IMR-90 (cell line): ENCODE data around the gene UCK2. TPM values are rescaled to one million over a fixed set of nuclear protein-coding genes. Genes with fewer than 3 reads are reported as not detected.
A peak's percentile ranks its signal among the peaks of the same experiment; 100 is the strongest.

Source experiments
- ATAC-seq: fragments of 200-7000 bp; cut with Tn5 transposase; 2 replicates; pipeline ENCODE4 v1.9.1; 2020; ENCODE audit warnings: low read depth, mild to moderate bottlenecking, moderate library complexity
- BruUV-seq: library from RNA; stranded (reverse); fragments of 400-500 nt; replicated peaks from 2 replicates; lab custom pipeline; 2021; lab: Mats Ljungman, UMichigan
- CTCF ChIA-PET: fragments of 300-600 bp; formaldehyde crosslinking; extraction: SDS; loops from one replicate; lab custom pipeline; 2021; ENCODE audit warnings: antibody characterized with exemption; lab: Yijun Ruan, JAX
- POLR2A ChIA-PET: fragments of 300-600 bp; sonication (Branson Sonifier 250); formaldehyde crosslinking; loops from one replicate; lab custom pipeline; 2022; ENCODE audit warnings: antibody characterized with exemption; ENCODE audit not compliant: unreplicated experiment; lab: Charles Lee
- DNase-seq: peaks from one replicate; pipeline ENCODE4 v3.0.0; 2013
- H2AFZ ChIP-seq: replicated peaks from 2 replicates; pipeline ENCODE3; 2013; ENCODE audit warnings: low read length, mild to moderate bottlenecking; ENCODE audit not compliant: poor library complexity
- H2AK5ac ChIP-seq: 2 replicates; pipeline ENCODE4 v1.6.1; 2013; ENCODE audit warnings: low read depth, low read length, inconsistent platforms
- H2AK9ac ChIP-seq: replicated peaks from 2 replicates; pipeline ENCODE3; 2013; ENCODE audit warnings: mild to moderate bottlenecking, low read depth, low read length, moderate library complexity; ENCODE audit not compliant: poor library complexity
- H2BK120ac ChIP-seq: 2 replicates; pipeline ENCODE4 v1.6.1; 2013; ENCODE audit warnings: low read depth, low read length, inconsistent platforms
- H2BK15ac ChIP-seq: 3 replicates; pipeline ENCODE4 v1.6.1; 2013; ENCODE audit warnings: low read depth, low read length, inconsistent platforms
- H2BK20ac ChIP-seq: 2 replicates; pipeline ENCODE4 v1.6.1; 2013; ENCODE audit warnings: low read depth, mild to moderate bottlenecking, inconsistent platforms, low read length, moderate library complexity
- H2BK5ac ChIP-seq: 2 replicates; pipeline ENCODE4 v1.6.1; 2013; ENCODE audit warnings: mild to moderate bottlenecking, low read depth, low read length, inconsistent platforms; ENCODE audit not compliant: poor library complexity, severe bottlenecking
- H3K14ac ChIP-seq: replicated peaks from 2 replicates; pipeline ENCODE4 v1.6.1; 2013; ENCODE audit warnings: low read depth, low read length, inconsistent platforms
- H3K18ac ChIP-seq: 2 replicates; pipeline ENCODE4 v1.6.1; 2013; ENCODE audit warnings: low read depth, low read length, control low read depth
- H3K23ac ChIP-seq: 2 replicates; pipeline ENCODE4 v1.6.1; 2013; ENCODE audit warnings: low read depth, low read length, inconsistent platforms
- H3K27ac ChIP-seq: 2 replicates; pipeline ENCODE4 v1.5.1; 2013; ENCODE audit warnings: mild to moderate bottlenecking, control low read depth, low read length; ENCODE audit not compliant: insufficient read depth
- H3K27me3 ChIP-seq: 2 replicates; pipeline ENCODE4 v1.6.1; 2013; ENCODE audit warnings: low read length; ENCODE audit not compliant: control insufficient read depth, insufficient read depth
- H3K36me3 ChIP-seq: 2 replicates; pipeline ENCODE4 v1.6.1; 2013; ENCODE audit warnings: low read length, mixed read lengths; ENCODE audit not compliant: control insufficient read depth, insufficient read depth
- H3K4ac ChIP-seq: 2 replicates; pipeline ENCODE4 v1.6.1; 2013; ENCODE audit warnings: low read depth, low read length, inconsistent platforms
- H3K4me1 ChIP-seq: 2 replicates; pipeline ENCODE4 v1.6.1; 2013; ENCODE audit warnings: low read length, mixed read lengths; ENCODE audit not compliant: control insufficient read depth, insufficient read depth
- H3K4me2 ChIP-seq: 2 replicates; pipeline ENCODE4 v1.6.1; 2013; ENCODE audit warnings: low read depth, mild to moderate bottlenecking, control low read depth, low read length, moderate library complexity
- H3K4me3 ChIP-seq: 2 replicates; pipeline ENCODE4 v1.5.1; 2013; ENCODE audit warnings: low read depth, mild to moderate bottlenecking, control low read depth, low read length, moderate library complexity; ENCODE audit not compliant: insufficient read depth
- H3K56ac ChIP-seq: 2 replicates; pipeline ENCODE4 v1.6.1; 2013; ENCODE audit warnings: low read length, inconsistent platforms; ENCODE audit not compliant: insufficient read depth; ENCODE audit errors: extremely low read depth
- H3K79me1 ChIP-seq, 2 experiments: 2 replicates each; pipeline ENCODE4 v1.6.1; 2013; ENCODE audit warnings: low read length in 2 of 2, inconsistent platforms in 1 of 2, low read depth in 1 of 2
- H3K9ac ChIP-seq: 2 replicates; pipeline ENCODE4 v1.6.1; 2013; ENCODE audit warnings: low read depth, low read length, control low read depth
- H3K9me1 ChIP-seq: 2 replicates; pipeline ENCODE4 v1.6.1; 2013; ENCODE audit warnings: low read length, inconsistent platforms; ENCODE audit not compliant: insufficient read depth
- H3K9me3 ChIP-seq: 2 replicates; pipeline ENCODE4 v1.6.1; 2013; ENCODE audit warnings: low read length; ENCODE audit not compliant: control insufficient read depth, insufficient read depth
- H4K20me1 ChIP-seq: 2 replicates; pipeline ENCODE4 v1.6.1; 2013; ENCODE audit warnings: low read length, inconsistent platforms; ENCODE audit not compliant: insufficient read depth
- H4K5ac ChIP-seq: 2 replicates; pipeline ENCODE4 v1.6.1; 2013; ENCODE audit warnings: mild to moderate bottlenecking, low read depth, low read length, control low read depth
- H4K8ac ChIP-seq, 2 experiments: 2 replicates each; pipeline ENCODE4 v1.6.1; 2013; ENCODE audit warnings: low read depth in 2 of 2, low read length in 2 of 2, control low read depth in 1 of 2, inconsistent platforms in 1 of 2
- H4K91ac ChIP-seq: 2 replicates; pipeline ENCODE4 v1.6.1; 2013; ENCODE audit warnings: low read depth, low read length, inconsistent platforms; ENCODE audit not compliant: insufficient read depth
- FOS ChIP-seq: fragments of 150-350 bp; IDR thresholded peaks from 2 replicates; pipeline ENCODE4 v1.6.1; 2016; ENCODE audit warnings: low read depth, low read length
- MAZ ChIP-seq: IDR thresholded peaks from 2 replicates; pipeline ENCODE4 v1.6.1; 2012; ENCODE audit warnings: low read depth, mild to moderate bottlenecking, low read length, improper control_type of control experiment, moderate library complexity, borderline replicate concordance
- RCOR1 ChIP-seq: IDR thresholded peaks from 2 replicates; pipeline ENCODE4 v1.6.1; 2012; ENCODE audit warnings: mild to moderate bottlenecking, low read length, improper control_type of control experiment; ENCODE audit not compliant: insufficient replicate concordance
- WGBS, 2 experiments: methylation state at CpG; one replicate each; pipeline versions ENCODE4 v1.1.5 to v1.1.7; 2013; ENCODE audit warnings: missing lambda C conversion rate in 2 of 2; ENCODE audit not compliant: insufficient read length in 1 of 2; ENCODE audit errors: extremely low coverage in 2 of 2; 5-methylcytosine and 5-hydroxymethylcytosine counted together
- dilution Hi-C: fragments of 300-500 bp; cut with HindIII; formaldehyde crosslinking; loops from one replicate; pipeline ENCODE4 v1.14.3; 2018; ENCODE audit warnings: low sequenced_read_pairs; ENCODE audit not compliant: unreplicated experiment
- in situ Hi-C: fragments of 300-500 bp; cut with MboI; formaldehyde crosslinking; loops from 3 replicates; pipeline ENCODE4 v1.14.3; 2019; ENCODE audit warnings: low sequenced_read_pairs, inconsistent platforms, mixed read lengths
- intact Hi-C: fragments of 100-400 bp; cut with micrococcal nuclease; formaldehyde crosslinking; loops from 2 replicates; pipeline ENCODE4 v1.10.0; 2022
- polyA plus RNA-seq, 3 experiments: library from polyadenylated mRNA; depleted of rRNA; stranded (reverse); fragments of >200 nt; gene quantifications; 2 replicates each; pipeline ENCODE4 v1.2.3, GENCODE V29; 2012; ENCODE audit warnings: low replicate concordance in 1 of 3
- total RNA-seq: library from RNA; depleted of rRNA; stranded (reverse); fragments of >200 nt; gene quantifications from 2 replicates; pipeline ENCODE4 v1.2.3, GENCODE V29; 2012
- TF ChIP-seq, protein P1 (sequence below): conservative IDR thresholded peaks from 2 replicates; pipeline ENCODE4 v1.5.1; 2012; ENCODE audit warnings: mild to moderate bottlenecking, low read depth, low read length, improper control_type of control experiment

The UCK2 gene
- total and polyA plus RNA-seq, 2 of the 4 experiments (the other 2 are of a cell fraction), result 83.0 to 87.8 TPM

DNA sequence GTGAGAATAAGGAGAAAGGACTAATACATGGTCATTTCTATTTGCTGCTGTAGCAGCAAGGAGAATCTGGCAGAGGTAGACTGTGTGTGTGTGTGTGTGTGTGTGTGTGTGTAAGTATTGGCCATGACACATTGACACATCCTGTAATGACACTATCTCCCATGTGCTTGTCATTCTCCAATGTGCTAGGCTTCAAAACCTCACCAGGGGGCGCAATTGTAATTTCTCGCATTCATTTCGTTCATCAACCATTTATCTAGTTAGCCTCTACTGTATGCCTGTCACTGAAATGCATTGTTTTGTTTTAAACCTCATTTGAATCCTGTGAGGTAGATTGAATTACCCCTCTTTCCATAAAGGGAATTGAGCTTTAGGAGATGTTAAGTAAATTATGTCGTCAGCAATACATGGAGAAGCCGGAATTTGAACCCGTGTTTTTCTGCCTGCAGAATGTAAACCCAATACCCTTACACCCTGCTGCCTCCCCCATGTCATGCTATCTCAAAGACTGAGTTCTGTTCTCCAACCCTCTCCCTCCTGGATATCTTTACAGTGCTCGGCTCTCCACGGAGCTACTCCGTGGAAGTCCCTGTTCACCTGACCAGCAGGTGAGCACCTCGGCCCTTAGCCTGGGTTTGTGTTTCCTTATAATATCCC, 100.8 kb downstream of the UCK2 start (continued):
- TF ChIP-seq, protein P1, sequence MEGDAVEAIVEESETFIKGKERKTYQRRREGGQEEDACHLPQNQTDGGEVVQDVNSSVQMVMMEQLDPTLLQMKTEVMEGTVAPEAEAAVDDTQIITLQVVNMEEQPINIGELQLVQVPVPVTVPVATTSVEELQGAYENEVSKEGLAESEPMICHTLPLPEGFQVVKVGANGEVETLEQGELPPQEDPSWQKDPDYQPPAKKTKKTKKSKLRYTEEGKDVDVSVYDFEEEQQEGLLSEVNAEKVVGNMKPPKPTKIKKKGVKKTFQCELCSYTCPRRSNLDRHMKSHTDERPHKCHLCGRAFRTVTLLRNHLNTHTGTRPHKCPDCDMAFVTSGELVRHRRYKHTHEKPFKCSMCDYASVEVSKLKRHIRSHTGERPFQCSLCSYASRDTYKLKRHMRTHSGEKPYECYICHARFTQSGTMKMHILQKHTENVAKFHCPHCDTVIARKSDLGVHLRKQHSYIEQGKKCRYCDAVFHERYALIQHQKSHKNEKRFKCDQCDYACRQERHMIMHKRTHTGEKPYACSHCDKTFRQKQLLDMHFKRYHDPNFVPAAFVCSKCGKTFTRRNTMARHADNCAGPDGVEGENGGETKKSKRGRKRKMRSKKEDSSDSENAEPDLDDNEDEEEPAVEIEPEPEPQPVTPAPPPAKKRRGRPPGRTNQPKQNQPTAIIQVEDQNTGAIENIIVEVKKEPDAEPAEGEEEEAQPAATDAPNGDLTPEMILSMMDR, result peak; percentile 74

DNA sequence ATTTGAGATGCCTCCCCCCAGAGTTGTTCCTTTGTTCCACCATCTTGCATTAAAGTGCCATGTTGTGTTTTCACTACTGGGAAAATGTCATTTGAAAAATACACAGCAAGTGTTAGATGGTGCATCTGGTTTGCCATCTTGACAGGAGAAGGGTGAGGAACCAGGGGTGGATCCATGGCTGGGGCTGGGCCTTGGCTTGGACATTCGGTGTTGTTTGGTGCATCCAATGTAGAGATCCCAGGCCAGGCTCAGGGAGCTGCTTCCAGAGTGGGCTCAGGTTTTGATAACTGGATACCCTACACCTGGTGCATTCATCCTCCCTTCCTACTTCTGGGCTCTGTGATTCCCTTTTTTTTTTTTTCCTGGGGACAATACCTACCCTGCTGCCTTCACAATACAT, 103.5 kb downstream of the UCK2 start:
- Histone ChIP-seq H2BK20ac (no peak overlapping the region), H3K14ac (no peak overlapping the region), H3K4me1 (no peaks in the 10 kb centered on the region), H3K9ac (no peak overlapping the region), H3K18ac (no peak overlapping the region), H4K8ac (no peak overlapping the region), H3K4me2 (no peak overlapping the region), H3K9me3 (no peaks in the 10 kb centered on the region), H2AFZ (no peak overlapping the region), H3K36me3 (no peaks in the 10 kb centered on the region), H3K56ac (no peak overlapping the region), H4K5ac (no peak overlapping the region), H2BK15ac (no peak overlapping the region), H3K23ac (no peak overlapping the region), H3K79me1 (no peaks in the 10 kb centered on the region), H4K20me1 (no peaks in the 10 kb centered on the region), H3K27ac (no peak overlapping the region), H3K9me1 (no peaks in the 10 kb centered on the region), H2AK9ac (no peak overlapping the region), H2BK5ac (no peak overlapping the region), H3K4me3 (no peak overlapping the region), H3K4ac (no peak overlapping the region), H2BK120ac (no peak overlapping the region), H2AK5ac (no peak overlapping the region), H4K91ac (no peak overlapping the region), H3K27me3 (no peaks in the 10 kb centered on the region; the same call in none of the 2 replicates)
- ChIA-PET POLR2A (no interaction called here), CTCF (no interaction called here)
- in situ Hi-C loops, result loop anchor here (5.0 to 25.0 kb wide), 2 partner anchors 544 to 551 kb away; no protein-coding TSS in a partner anchor
- dilution Hi-C loops, result no loop called here
- no peak for TF ChIP-seq FOS
- TF ChIP-seq RCOR1, result no peak
- TF ChIP-seq, protein P1, result no peak
- no peak for TF ChIP-seq MAZ
- no peak for DNase-seq
- intact Hi-C loops, result no loop called here
- ATAC-seq, result no peak
- BruUV-seq, result no TSS peak
- no CpG with 5 or more reads among the region's 1 CpG for WGBS, 2 experiments
